CD4-positive, alpha-beta T cell (primary cell): ENCODE data around the gene MDP1. TPM values are rescaled to one million over a fixed set of nuclear protein-coding genes. Genes with fewer than 3 reads are reported as not detected.

Source experiments
- ATAC-seq: fragments of 200-7000 bp; cut with Tn5 transposase; one replicate; pipeline ENCODE4 v1.10.0; 2022; ENCODE audit warnings: mild to moderate bottlenecking; ENCODE audit not compliant: poor library complexity
- CTCF ChIA-PET: fragments of 350-600 bp; sonication (Branson Sonifier 250); formaldehyde crosslinking; loops from one replicate; lab custom pipeline; 2021; ENCODE audit warnings: antibody characterized with exemption, inconsistent platforms; lab: Charles Lee
- POLR2A ChIA-PET: fragments of 350-600 bp; sonication (Branson Sonifier 250); formaldehyde crosslinking; loops from one replicate; lab custom pipeline; 2021; ENCODE audit warnings: antibody characterized with exemption, inconsistent platforms; lab: Charles Lee
- DNase-seq, 14 experiments: peaks; one replicate each; pipeline ENCODE4 v3.0.0-alpha.2; 2013 to 2020; ENCODE audit warnings: mixed read lengths in 2 of 14
- H3K27ac ChIP-seq, 2 donors: one replicate each; pipeline versions ENCODE4 v1.5.1 to v1.7.0; 2013; ENCODE audit warnings: low read length in 2 of 2, low read depth in 1 of 2, mild to moderate bottlenecking in 1 of 2
- H3K27me3 ChIP-seq, 2 experiments: 1 replicate in 1 of 2; 2 replicates in 1 of 2; pipeline versions ENCODE4 v1.6.1 to v1.7.0; 2013; ENCODE audit warnings: low read length in 2 of 2, control low read depth in 1 of 2, mild to moderate bottlenecking in 1 of 2, moderate library complexity in 1 of 2; ENCODE audit not compliant: insufficient read depth in 2 of 2, control insufficient read depth in 1 of 2
- H3K36me3 ChIP-seq: one replicate; pipeline ENCODE4 v1.6.1; 2013; ENCODE audit warnings: low read length, control low read depth; ENCODE audit not compliant: insufficient read depth
- H3K4me1 ChIP-seq: one replicate; pipeline ENCODE4 v1.6.1; 2013; ENCODE audit warnings: low read length, control low read depth; ENCODE audit not compliant: insufficient read depth
- H3K4me3 ChIP-seq: one replicate; pipeline ENCODE4 v1.5.1; 2013; ENCODE audit warnings: mild to moderate bottlenecking, low read length, moderate library complexity
- H3K9me3 ChIP-seq, 2 experiments: 1 replicate in 1 of 2; 2 replicates in 1 of 2; pipeline versions ENCODE4 v1.6.1 to v1.7.0; 2013; ENCODE audit warnings: low read length in 2 of 2, mild to moderate bottlenecking in 2 of 2, control low read depth in 1 of 2, moderate library complexity in 1 of 2; ENCODE audit not compliant: control insufficient read depth in 1 of 2, insufficient read depth in 1 of 2
- H3K27ac Mint-ChIP-seq: one replicate; pipeline ENCODE4 v1.8.0; 2020; ENCODE audit warnings: mixed read lengths
- H3K27me3 Mint-ChIP-seq: one replicate; pipeline ENCODE4 v1.8.0; 2021; ENCODE audit warnings: mixed read lengths
- H3K36me3 Mint-ChIP-seq: one replicate; pipeline ENCODE4 v1.8.0; 2021; ENCODE audit warnings: low read depth, mixed read lengths
- H3K4me1 Mint-ChIP-seq: one replicate; pipeline ENCODE4 v1.8.0; 2021; ENCODE audit warnings: low read depth, mixed read lengths
- H3K4me3 Mint-ChIP-seq: one replicate; pipeline ENCODE4 v1.8.0; 2020; ENCODE audit warnings: mild to moderate bottlenecking, mixed read lengths
- H3K9me3 Mint-ChIP-seq: one replicate; pipeline ENCODE4 v1.8.0; 2020; ENCODE audit warnings: mixed read lengths
- intact Hi-C, 2 experiments: fragments of 100-400 bp; cut with DNase I in 1 of 2; cut with micrococcal nuclease in 1 of 2; formaldehyde crosslinking; loops; one replicate each; pipeline versions ENCODE4 v1.15.1 to v1.9.0; 2023 to 2025; cut with DNase I, micrococcal nuclease
- total RNA-seq, 174 experiments: library from RNA in 2 of 174; stranded (reverse) in 2 of 174; gene quantifications; one replicate each; pipeline ENCODE4 v1.2.3 and lab custom pipeline; 2021 to 2026
- TF ChIP-seq, protein P1 (sequence below): fragments of 200-600 bp; IDR thresholded peaks from one replicate; pipeline ENCODE4 v1.8.0; 2022; ENCODE audit warnings: antibody characterized with exemption, mild to moderate bottlenecking

The MDP1 gene
- total RNA-seq, 2 experiments from 2014 or later: 3.2 to 3.7 TPM

GRCh38 chr14:24259282-24260025 lies 43.6 kb upstream of the MDP1 start:
- Histone ChIP-seq H3K4me1 (no peaks in the 10 kb centered on the region), H3K27ac (no peak overlapping the region), H3K27me3 (no peaks in the 10 kb centered on the region), H3K4me3 (no peak overlapping the region), H3K36me3 (peaks cover 27% of the 10 kb centered on the region), H3K9me3 (no peaks in the 10 kb centered on the region)
- TF ChIP-seq, protein P1, sequence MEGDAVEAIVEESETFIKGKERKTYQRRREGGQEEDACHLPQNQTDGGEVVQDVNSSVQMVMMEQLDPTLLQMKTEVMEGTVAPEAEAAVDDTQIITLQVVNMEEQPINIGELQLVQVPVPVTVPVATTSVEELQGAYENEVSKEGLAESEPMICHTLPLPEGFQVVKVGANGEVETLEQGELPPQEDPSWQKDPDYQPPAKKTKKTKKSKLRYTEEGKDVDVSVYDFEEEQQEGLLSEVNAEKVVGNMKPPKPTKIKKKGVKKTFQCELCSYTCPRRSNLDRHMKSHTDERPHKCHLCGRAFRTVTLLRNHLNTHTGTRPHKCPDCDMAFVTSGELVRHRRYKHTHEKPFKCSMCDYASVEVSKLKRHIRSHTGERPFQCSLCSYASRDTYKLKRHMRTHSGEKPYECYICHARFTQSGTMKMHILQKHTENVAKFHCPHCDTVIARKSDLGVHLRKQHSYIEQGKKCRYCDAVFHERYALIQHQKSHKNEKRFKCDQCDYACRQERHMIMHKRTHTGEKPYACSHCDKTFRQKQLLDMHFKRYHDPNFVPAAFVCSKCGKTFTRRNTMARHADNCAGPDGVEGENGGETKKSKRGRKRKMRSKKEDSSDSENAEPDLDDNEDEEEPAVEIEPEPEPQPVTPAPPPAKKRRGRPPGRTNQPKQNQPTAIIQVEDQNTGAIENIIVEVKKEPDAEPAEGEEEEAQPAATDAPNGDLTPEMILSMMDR: no peak
- Mint-ChIP-seq H3K4me1 (no peaks in the 10 kb centered on the region), H3K9me3 (no peaks in the 10 kb centered on the region), H3K27ac (no peak overlapping the region), H3K27me3 (no peaks in the 10 kb centered on the region), H3K4me3 (no peak overlapping the region), H3K36me3 (peaks cover 56% of the 10 kb centered on the region)
- ChIA-PET CTCF (no interaction called here), POLR2A (interaction anchor here (0.7 kb wide), 1 partner anchor 17 kb away, joined by 3 read pairs; the partner anchor contains the start of gene TINF2)
- no peak for ATAC-seq
- DNase-seq: no peak
- intact Hi-C loops: no loop called here

DNA sequence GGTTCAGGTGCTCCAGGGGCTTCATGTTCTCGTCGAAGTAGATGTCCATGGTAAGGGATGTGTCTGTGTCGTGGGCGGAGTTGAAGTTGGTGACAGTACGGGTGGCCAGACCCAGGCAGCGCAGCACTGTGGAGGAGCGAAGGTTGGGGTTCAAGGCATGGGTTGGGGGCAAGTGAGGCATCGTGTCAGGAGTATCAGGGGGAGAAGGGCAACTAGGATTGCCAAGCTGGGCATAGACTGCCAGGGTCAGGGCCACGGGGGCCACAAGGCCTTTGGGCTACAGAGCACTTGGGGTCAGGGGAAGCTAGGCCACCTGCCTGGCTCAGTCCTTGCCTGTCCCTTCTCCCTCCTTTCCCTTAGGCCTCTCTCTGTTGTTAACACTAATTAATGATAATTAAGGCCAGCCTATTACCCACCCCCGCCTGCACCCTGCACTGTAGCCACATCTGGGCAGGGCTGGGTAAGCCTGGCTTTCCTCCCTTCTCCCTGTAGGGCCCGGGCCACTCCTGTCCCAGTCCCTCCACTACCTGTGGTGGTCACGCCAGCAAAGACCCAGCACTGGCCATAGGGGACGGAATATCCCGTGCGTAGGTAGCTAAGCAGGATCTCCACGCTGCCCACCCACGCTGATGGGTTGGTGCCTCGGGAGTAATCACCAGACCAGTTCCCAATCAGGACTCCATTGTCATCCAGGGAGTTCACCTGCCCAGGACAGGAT lies 42.8 kb upstream of the MDP1 start:
- Histone ChIP-seq H3K9me3 (no peaks in the 10 kb centered on the region), H3K27me3 (no peaks in the 10 kb centered on the region), H3K27ac (no peak overlapping the region), H3K4me1 (no peaks in the 10 kb centered on the region), H3K36me3 (peaks cover 28% of the 10 kb centered on the region), H3K4me3 (no peak overlapping the region)
- no peaks in the 10 kb centered on the region for H3K4me1 Mint-ChIP-seq
- no peak overlapping the region for H3K27ac Mint-ChIP-seq
- no peaks in the 10 kb centered on the region for H3K27me3 Mint-ChIP-seq
- ATAC-seq (no peak), DNase-seq (no peak)
- TF ChIP-seq, protein P1: no peak
- ChIA-PET CTCF (no interaction called here), POLR2A (interaction anchor here (0.7 kb wide), 1 partner anchor 16 kb away, joined by 3 read pairs; the partner anchor contains the start of gene TINF2)
- H3K36me3 Mint-ChIP-seq: peaks cover 56% of the 10 kb centered on the region
- H3K9me3 Mint-ChIP-seq: no peaks in the 10 kb centered on the region
- no peak overlapping the region for H3K4me3 Mint-ChIP-seq
- intact Hi-C loops: no loop called here

DNA sequence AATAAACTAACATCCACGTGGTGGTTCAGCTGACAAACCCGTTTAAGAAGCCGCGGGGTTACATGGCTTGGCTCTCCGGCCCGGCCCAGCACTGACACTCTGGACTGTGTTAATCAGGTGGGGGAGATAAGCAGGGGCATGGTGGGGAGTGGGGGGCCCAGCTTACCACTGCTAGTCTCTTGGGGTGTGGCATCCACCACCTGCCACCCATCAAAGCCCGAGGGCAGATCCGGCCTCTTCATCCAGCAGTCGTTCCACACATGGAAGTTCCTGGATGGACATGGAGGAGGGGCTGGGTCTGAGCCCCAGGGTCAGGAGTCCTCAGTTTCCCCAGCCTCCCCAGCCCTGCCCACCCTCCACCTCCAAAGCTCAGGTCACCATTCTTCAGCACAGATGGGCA lies 42.3 kb upstream of the MDP1 start:
- H3K4me1 Mint-ChIP-seq: no peaks in the 10 kb centered on the region
- ATAC-seq (no peak), DNase-seq (no peak)
- peaks cover 58% of the 10 kb centered on the region for H3K36me3 Mint-ChIP-seq
- H3K4me1 ChIP-seq: no peaks in the 10 kb centered on the region
- no peaks in the 10 kb centered on the region for H3K9me3 Mint-ChIP-seq
- ChIA-PET CTCF (interaction anchor here (0.7 kb wide), 1 partner anchor 15 kb away, joined by 4 read pairs; the partner anchor contains the start of gene TINF2), POLR2A (no interaction called here)
- H3K4me3 ChIP-seq: no peak overlapping the region
- H3K27me3 ChIP-seq: no peaks in the 10 kb centered on the region
- no peak overlapping the region for H3K4me3 Mint-ChIP-seq
- H3K27ac Mint-ChIP-seq: no peak overlapping the region
- no peaks in the 10 kb centered on the region for H3K27me3 Mint-ChIP-seq
- peaks cover 26% of the 10 kb centered on the region for H3K36me3 ChIP-seq
- intact Hi-C loops: no loop called here
- H3K27ac ChIP-seq: no peak overlapping the region
- TF ChIP-seq, protein P1: no peak
- H3K9me3 ChIP-seq: no peaks in the 10 kb centered on the region
